Measurements from ENCODE around the gene CTIF.

CTIF gene

DNA sequence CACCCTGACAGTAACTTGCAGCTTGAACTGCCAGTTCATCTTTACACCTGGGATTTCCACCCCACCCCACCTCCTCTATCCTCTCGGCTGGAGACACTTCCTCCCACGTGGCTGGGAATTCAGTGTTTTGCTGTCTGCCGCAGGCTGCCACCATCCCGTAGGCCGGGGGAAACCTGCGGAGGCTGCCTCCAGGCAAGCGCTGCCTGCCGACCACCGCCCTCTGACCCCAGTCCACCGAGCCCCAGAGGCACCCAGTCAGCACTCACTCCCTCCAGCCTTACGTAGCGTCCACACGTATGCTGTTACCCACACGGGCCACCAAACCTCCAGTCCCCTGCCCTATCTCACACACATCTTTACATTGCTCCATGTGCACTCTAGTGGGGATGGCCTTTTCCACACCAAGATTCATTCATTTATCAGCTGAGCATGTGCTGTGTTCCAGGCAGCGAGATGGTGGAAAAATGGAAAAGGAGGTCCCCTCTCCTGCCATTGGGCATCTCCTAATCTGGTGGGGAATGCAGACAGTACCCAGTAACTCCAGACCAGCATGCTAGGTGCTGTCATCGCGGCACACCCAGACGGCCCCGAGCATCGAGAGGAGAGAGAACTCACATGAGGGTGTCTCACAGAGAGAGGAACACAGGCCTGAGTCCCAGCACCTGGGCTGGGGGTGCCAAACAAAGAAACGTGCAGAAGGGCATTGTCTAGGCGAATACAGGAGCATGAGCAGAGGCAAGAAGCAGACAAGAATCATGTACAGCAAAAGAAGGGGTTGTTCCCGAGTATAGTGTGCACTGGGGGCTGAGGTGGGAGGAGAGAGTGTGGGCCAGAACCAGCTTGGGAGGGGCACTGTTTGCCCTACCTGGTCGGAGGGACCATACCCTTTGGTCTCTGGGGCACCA is 245.0 kb downstream of the CTIF start:
- FAIRE-seq (no peak), DNase-seq (ENCODE audit: insufficient read length, low spot score) (no peak)
- no peak for TF ChIP-seq POU2F2 (IDR thresholded peaks at IDR 0.05; ENCODE audit: low read depth, low read length)
- no peak for TF ChIP-seq POLR2AphosphoS5 (IDR thresholded peaks at IDR 0.05; ENCODE audit: low read depth, low read length)
- no peak for TF ChIP-seq POLR2A (IDR thresholded peaks at IDR 0.05; ENCODE audit: low read depth, low read length)
- TF ChIP-seq TAF1 (IDR thresholded peaks at IDR 0.05; ENCODE audit: low read depth, low read length): no peak
- no peak for TF ChIP-seq PAX5 (IDR thresholded peaks at IDR 0.05; ENCODE audit: insufficient read depth, low read length, severe bottlenecking)
- TF ChIP-seq SPI1 (IDR thresholded peaks at IDR 0.05; ENCODE audit: low read depth, low read length): no peak

GRCh38 chr18:48784656-48785055 is 245.8 kb downstream of the CTIF start:
- TF ChIP-seq POU2F2 (IDR thresholded peaks at IDR 0.05; ENCODE audit: low read depth, low read length) (peak; percentile 47; the same call in 1 of the 2 replicates), POLR2AphosphoS5 (IDR thresholded peaks at IDR 0.05; ENCODE audit: low read depth, low read length) (no peak)
- FAIRE-seq (no peak), DNase-seq (ENCODE audit: insufficient read length, low spot score) (no peak)

DNA sequence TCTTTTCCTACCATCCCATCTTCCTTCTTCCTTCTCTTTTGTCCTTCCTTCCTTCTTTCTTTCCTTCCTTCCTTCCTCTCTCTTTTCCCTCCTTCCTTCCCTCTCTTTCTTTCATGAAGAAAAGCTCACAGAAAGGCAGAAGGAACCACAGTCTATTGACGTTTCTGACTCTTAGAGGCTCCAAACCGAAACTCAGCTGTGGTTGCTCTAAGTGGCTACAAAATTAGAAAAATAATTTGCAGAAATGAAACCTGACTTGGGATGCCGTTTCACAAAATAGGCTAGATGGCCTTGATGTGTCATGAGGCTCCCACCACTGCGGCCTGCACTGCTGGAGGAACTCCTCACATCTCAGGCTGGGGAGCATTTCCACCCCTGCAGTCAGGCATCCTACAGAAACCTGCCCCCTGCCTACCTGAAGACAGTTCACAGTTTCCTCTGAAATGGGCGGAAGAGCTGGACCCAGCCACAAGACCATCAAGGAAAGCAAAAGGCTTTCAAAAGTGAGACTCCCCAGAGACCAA is 246.3 kb downstream of the CTIF start:
- DNase-seq (ENCODE audit: insufficient read length, low spot score): peak; percentile 80
- peak; percentile 99 for FAIRE-seq
- no peak for TF ChIP-seq TAF1 (IDR thresholded peaks at IDR 0.05; ENCODE audit: low read depth, low read length)
- peak; percentile 98 for TF ChIP-seq SPI1 (IDR thresholded peaks at IDR 0.05; ENCODE audit: low read depth, low read length)
- no peak for TF ChIP-seq POLR2AphosphoS5 (IDR thresholded peaks at IDR 0.05; ENCODE audit: low read depth, low read length)
- peak; percentile 32 for TF ChIP-seq PAX5 (IDR thresholded peaks at IDR 0.05; ENCODE audit: insufficient read depth, low read length, severe bottlenecking)
- TF ChIP-seq POU2F2 (IDR thresholded peaks at IDR 0.05; ENCODE audit: low read depth, low read length): no peak

DNA sequence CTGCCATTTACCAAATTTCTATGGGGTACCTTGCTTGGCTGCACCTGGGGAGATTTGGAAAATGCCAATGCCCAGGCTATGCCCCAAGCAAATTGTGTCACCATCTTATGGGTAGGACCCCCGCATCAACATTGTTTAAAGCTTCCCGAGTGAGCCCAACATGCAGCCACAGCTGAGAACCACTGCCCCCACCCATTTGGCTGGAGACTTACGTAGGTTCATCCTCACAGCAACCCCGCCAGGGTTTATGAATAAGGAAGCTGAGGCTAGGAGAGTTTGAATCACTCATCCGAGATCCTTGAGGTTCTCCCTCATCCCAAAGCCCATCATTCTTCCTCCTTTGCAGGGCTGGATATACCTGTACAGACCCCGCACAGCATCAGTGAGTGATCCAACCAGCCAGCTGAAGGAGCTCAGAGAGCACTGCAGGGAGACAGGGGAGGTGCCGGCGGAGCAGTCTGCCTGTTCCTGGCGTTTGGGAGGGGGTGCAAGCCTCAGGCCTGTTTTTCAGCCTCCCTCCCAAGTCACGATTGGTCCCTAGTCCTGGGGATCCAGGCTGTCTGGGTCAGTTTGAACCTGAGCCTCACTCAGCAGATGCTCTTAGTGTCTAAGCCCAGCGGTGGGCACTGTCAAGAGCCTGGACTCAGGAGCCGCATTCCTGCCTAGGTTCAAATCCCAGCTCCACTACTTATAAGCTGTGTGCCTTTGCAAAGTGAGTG is 247.1 kb downstream of the CTIF start:
- no peak for DNase-seq (ENCODE audit: insufficient read length, low spot score)
- TF ChIP-seq SPI1 (IDR thresholded peaks at IDR 0.05; ENCODE audit: low read depth, low read length) (no peak), TAF1 (IDR thresholded peaks at IDR 0.05; ENCODE audit: low read depth, low read length) (no peak)
- no peak for FAIRE-seq

- DNase-seq (ENCODE audit: insufficient read length, low spot score): no peak
- peak; percentile 13 for FAIRE-seq
- TF ChIP-seq PAX5 (IDR thresholded peaks at IDR 0.05; ENCODE audit: insufficient read depth, low read length, severe bottlenecking) (no peak), POU2F2 (IDR thresholded peaks at IDR 0.05; ENCODE audit: low read depth, low read length) (no peak), SPI1 (IDR thresholded peaks at IDR 0.05; ENCODE audit: low read depth, low read length) (no peak), POLR2AphosphoS5 (IDR thresholded peaks at IDR 0.05; ENCODE audit: low read depth, low read length) (no peak), TAF1 (IDR thresholded peaks at IDR 0.05; ENCODE audit: low read depth, low read length) (no peak), POLR2A (IDR thresholded peaks at IDR 0.05; ENCODE audit: low read depth, low read length) (no peak)
Measured at GRCh38 chr18:48786455-48787202, 247.8 kb downstream of the CTIF start.

GRCh38 chr18:48787203-48788151 is 248.6 kb downstream of the CTIF start:
- DNase-seq (ENCODE audit: insufficient read length, low spot score) (no peak), FAIRE-seq (no peak)
- TF ChIP-seq POLR2A (IDR thresholded peaks at IDR 0.05; ENCODE audit: low read depth, low read length) (no peak), POU2F2 (IDR thresholded peaks at IDR 0.05; ENCODE audit: low read depth, low read length) (no peak), PAX5 (IDR thresholded peaks at IDR 0.05; ENCODE audit: insufficient read depth, low read length, severe bottlenecking) (no peak), TAF1 (IDR thresholded peaks at IDR 0.05; ENCODE audit: low read depth, low read length) (no peak), SPI1 (IDR thresholded peaks at IDR 0.05; ENCODE audit: low read depth, low read length) (no peak), POLR2AphosphoS5 (IDR thresholded peaks at IDR 0.05; ENCODE audit: low read depth, low read length) (no peak)

GRCh38 chr18:48788373-48788772 is 249.5 kb downstream of the CTIF start:
- no peak for FAIRE-seq
- no peak for DNase-seq (ENCODE audit: insufficient read length, low spot score)
- TF ChIP-seq POU2F2 (IDR thresholded peaks at IDR 0.05; ENCODE audit: low read depth, low read length): no peak
- no peak for TF ChIP-seq POLR2A (IDR thresholded peaks at IDR 0.05; ENCODE audit: low read depth, low read length)
- TF ChIP-seq POLR2AphosphoS5 (IDR thresholded peaks at IDR 0.05; ENCODE audit: low read depth, low read length): no peak
- no peak for TF ChIP-seq PAX5 (IDR thresholded peaks at IDR 0.05; ENCODE audit: insufficient read depth, low read length, severe bottlenecking)
- no peak for TF ChIP-seq TAF1 (IDR thresholded peaks at IDR 0.05; ENCODE audit: low read depth, low read length)
- TF ChIP-seq SPI1 (IDR thresholded peaks at IDR 0.05; ENCODE audit: low read depth, low read length): no peak

DNA sequence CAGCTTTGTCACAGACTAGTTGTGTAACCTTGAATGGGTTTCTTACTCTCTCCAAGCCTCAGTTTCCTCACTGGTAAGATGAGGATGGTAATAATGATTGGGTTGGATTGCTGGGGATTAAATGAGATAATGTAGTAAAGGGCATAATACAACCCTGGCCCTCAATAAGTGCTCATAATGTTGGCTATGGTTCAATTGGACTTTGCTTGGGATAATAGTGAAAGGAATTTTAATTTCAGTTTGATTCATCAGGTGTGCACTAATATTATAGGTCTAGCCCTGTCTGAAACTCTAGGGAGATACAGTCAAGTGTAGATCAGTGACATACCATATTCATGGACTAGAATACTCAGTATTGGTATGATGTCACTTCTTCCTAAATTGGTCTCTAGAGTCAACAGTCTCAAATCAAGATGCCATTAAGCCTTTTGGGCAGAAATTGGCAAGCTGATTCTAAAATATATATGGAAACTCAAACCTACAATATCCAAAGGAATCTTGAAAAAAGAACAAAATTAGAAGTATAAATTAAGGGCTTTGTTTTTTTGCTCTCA is 250.5 kb downstream of the CTIF start:
- FAIRE-seq: peak; percentile 48
- no peak for DNase-seq (ENCODE audit: insufficient read length, low spot score)

More for the DNA sequence above, 250.5 kb downstream of the CTIF start:
- TF ChIP-seq POLR2A (IDR thresholded peaks at IDR 0.05; ENCODE audit: low read depth, low read length) (no peak), TAF1 (IDR thresholded peaks at IDR 0.05; ENCODE audit: low read depth, low read length) (no peak), POLR2AphosphoS5 (IDR thresholded peaks at IDR 0.05; ENCODE audit: low read depth, low read length) (no peak)

Data from GM12891 (cell line).